Measurements from ENCODE around the gene SAMM50. TPM values are rescaled to one million over a fixed set of nuclear protein-coding genes. Genes with fewer than 3 reads are reported as not detected.

The SAMM50 gene
- total and polyA plus RNA-seq, 4 donors, result 19.2 to 30.1 (median 26.0) TPM

DNA sequence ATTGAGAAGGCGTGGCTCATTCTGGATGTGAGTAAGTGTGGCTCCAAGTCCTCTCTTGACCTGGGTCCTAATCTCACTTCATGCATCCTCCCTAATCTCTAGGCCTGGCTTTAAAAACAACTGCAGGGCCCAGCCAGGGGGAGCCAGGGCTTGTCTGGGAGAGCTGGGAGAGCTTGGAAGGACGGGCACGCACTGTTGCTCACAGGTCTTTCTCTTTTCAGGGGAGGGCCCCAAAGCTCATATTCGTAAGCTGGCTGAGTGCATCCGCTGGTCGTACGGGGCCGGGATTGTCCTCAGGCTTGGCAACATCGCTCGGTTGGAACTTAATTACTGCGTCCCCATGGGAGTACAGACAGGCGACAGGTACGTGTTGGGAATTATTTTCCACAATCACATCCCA is 34.8 kb downstream of the SAMM50 start:
- 95% methylated on average over 13 of the region's 13 CpGs for WGBS
- Histone ChIP-seq H3K4me3 (ENCODE audit: low read depth in 1 of 3, low read length in 3 of 3) (no peak overlapping the region), H3K9me3 (ENCODE audit: control insufficient read depth in 4 of 4, low read length in 3 of 4) (no peaks in the 10 kb centered on the region), H3K27ac (ENCODE audit: low read depth in 1 of 2, low read length in 2 of 2) (no peak overlapping the region), H3K4me1 (ENCODE audit: control insufficient read depth in 4 of 4, insufficient read depth in 4 of 4, low read length in 3 of 4) (no peaks in the 10 kb centered on the region), H3K27me3 (ENCODE audit: control insufficient read depth in 4 of 4, insufficient read depth in 4 of 4, low read length in 3 of 4) (no peaks in the 10 kb centered on the region), H3K9ac (ENCODE audit: low read depth in 1 of 2, low read length in 2 of 2) (no peak overlapping the region), H3K36me3 (ENCODE audit: control insufficient read depth in 4 of 4, insufficient read depth in 3 of 4, low read depth in 1 of 4, low read length in 3 of 4) (peaks cover 12 to 61% (median 54%) of the 10 kb centered on the region in 4 donors)
- no peak for DNase-seq (ENCODE audit: low spot score)
- TF ChIP-seq, protein P1, sequence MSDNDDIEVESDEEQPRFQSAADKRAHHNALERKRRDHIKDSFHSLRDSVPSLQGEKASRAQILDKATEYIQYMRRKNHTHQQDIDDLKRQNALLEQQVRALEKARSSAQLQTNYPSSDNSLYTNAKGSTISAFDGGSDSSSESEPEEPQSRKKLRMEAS (IDR thresholded peaks at IDR 0.05), result no peak
- TF ChIP-seq, protein P2, sequence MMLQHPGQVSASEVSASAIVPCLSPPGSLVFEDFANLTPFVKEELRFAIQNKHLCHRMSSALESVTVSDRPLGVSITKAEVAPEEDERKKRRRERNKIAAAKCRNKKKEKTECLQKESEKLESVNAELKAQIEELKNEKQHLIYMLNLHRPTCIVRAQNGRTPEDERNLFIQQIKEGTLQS (IDR thresholded peaks at IDR 0.05), result no peak
- TF ChIP-seq SP1 (IDR thresholded peaks at IDR 0.05), result no peak

DNA sequence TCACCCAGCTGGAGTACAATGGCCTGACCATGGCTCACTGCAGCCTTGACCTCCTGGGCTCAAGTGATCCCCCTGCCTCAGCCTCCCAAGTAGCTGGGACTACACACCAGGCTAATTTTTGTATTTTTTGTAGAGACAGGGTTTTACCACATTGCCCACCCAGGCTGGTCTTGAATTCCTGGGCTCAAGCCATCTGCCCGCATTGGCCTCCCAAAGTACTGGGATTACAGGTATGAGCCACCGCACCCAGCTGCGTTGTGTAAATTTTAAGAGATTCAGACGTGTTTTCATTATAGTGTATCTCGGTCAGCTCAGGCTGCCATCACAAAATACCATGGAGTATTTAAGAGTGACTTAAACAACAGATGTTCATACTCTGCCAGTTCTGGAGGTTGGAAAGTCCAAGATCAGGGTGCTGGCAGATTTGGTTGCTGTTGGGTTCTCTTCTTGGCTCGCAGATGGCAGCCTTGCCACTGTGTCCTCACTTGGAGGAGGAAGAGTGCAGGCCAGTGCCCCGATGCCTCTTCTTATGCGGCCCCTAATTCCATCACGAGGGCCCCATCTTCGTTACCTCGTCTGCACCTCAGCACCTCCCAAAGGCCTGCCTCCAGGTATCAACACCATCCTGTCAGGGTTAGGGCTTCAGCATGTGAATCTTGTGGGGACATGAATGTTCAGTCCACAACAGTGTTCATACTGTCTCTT is 36.2 kb downstream of the SAMM50 start:
- H3K9ac ChIP-seq (ENCODE audit: low read depth in 1 of 2, low read length in 2 of 2), result no peak overlapping the region
- no peak overlapping the region for H3K4me3 ChIP-seq (ENCODE audit: low read depth in 1 of 3, low read length in 3 of 3)
- H3K27ac ChIP-seq (ENCODE audit: low read depth in 1 of 2, low read length in 2 of 2), result no peak overlapping the region
- TF ChIP-seq ZBTB33 (IDR thresholded peaks at IDR 0.05) (no peak), TAF1 (conservative IDR thresholded peaks at IDR 0.05) (no peak), GABPA (IDR thresholded peaks at IDR 0.05 in 1 of 2, conservative IDR thresholded peaks at IDR 0.05 in 1 of 2) (no peak), YY1 (IDR thresholded peaks at IDR 0.05) (no peak), NR2F2 (IDR thresholded peaks at IDR 0.05) (no peak), FOXA1 (IDR thresholded peaks at IDR 0.05) (no peak)
- H3K27me3 ChIP-seq (ENCODE audit: control insufficient read depth in 4 of 4, insufficient read depth in 4 of 4, low read length in 3 of 4), result no peaks in the 10 kb centered on the region
- no peaks in the 10 kb centered on the region for H3K9me3 ChIP-seq (ENCODE audit: control insufficient read depth in 4 of 4, low read length in 3 of 4)
- no peak for DNase-seq (ENCODE audit: low spot score)
- 96% methylated on average over 11 of the region's 11 CpGs for WGBS
- peaks cover 15 to 67% (median 48%) of the 10 kb centered on the region in 4 donors for H3K36me3 ChIP-seq (ENCODE audit: control insufficient read depth in 4 of 4, insufficient read depth in 3 of 4, low read depth in 1 of 4, low read length in 3 of 4)
- H3K4me1 ChIP-seq (ENCODE audit: control insufficient read depth in 4 of 4, insufficient read depth in 4 of 4, low read length in 3 of 4), result no peaks in the 10 kb centered on the region

- peaks cover 16 to 67% (median 51%) of the 10 kb centered on the region in 4 donors for H3K36me3 ChIP-seq (ENCODE audit: control insufficient read depth in 4 of 4, insufficient read depth in 3 of 4, low read depth in 1 of 4, low read length in 3 of 4)
- no peaks in the 10 kb centered on the region for H3K9me3 ChIP-seq (ENCODE audit: control insufficient read depth in 4 of 4, low read length in 3 of 4)
- H3K4me3 ChIP-seq (ENCODE audit: low read depth in 1 of 3, low read length in 3 of 3), result no peak overlapping the region
- DNase-seq (ENCODE audit: low spot score), result no peak
- H3K27ac ChIP-seq (ENCODE audit: low read depth in 1 of 2, low read length in 2 of 2), result no peak overlapping the region
- no peak overlapping the region for H3K9ac ChIP-seq (ENCODE audit: low read depth in 1 of 2, low read length in 2 of 2)
- H3K4me1 ChIP-seq (ENCODE audit: control insufficient read depth in 4 of 4, insufficient read depth in 4 of 4, low read length in 3 of 4), result no peaks in the 10 kb centered on the region
- no peaks in the 10 kb centered on the region for H3K27me3 ChIP-seq (ENCODE audit: control insufficient read depth in 4 of 4, insufficient read depth in 4 of 4, low read length in 3 of 4)
- 90% methylated on average over 16 of the region's 16 CpGs for WGBS
- no peak for TF ChIP-seq RAD21 (IDR thresholded peaks at IDR 0.05)
- no peak for TF ChIP-seq FOXA2 (IDR thresholded peaks at IDR 0.05)
- TF ChIP-seq, protein P1 (IDR thresholded peaks at IDR 0.05), result no peak
- TF ChIP-seq HNF4G (IDR thresholded peaks at IDR 0.05), result no peak
- no peak for TF ChIP-seq JUND (IDR thresholded peaks at IDR 0.05)
- no peak for TF ChIP-seq EGR1 (IDR thresholded peaks at IDR 0.05; ENCODE audit: low read depth in 2 of 2)
- TF ChIP-seq, protein P2 (IDR thresholded peaks at IDR 0.05), result no peak
- no peak for TF ChIP-seq GABPA (IDR thresholded peaks at IDR 0.05 in 1 of 2, conservative IDR thresholded peaks at IDR 0.05 in 1 of 2)
- no peak for TF ChIP-seq YY1 (IDR thresholded peaks at IDR 0.05)
- no peak for TF ChIP-seq SP1 (IDR thresholded peaks at IDR 0.05)
- no peak for TF ChIP-seq FOXA1 (IDR thresholded peaks at IDR 0.05)
- no peak for TF ChIP-seq CTCF (IDR thresholded peaks at IDR 0.05; ENCODE audit: low read depth, low read length, missing input control)
- no peak for TF ChIP-seq NR2F2 (IDR thresholded peaks at IDR 0.05)
- TF ChIP-seq TAF1 (conservative IDR thresholded peaks at IDR 0.05), result no peak
- no peak for TF ChIP-seq REST (IDR thresholded peaks at IDR 0.05)
- TF ChIP-seq RXRA (IDR thresholded peaks at IDR 0.05), result no peak
- no peak for TF ChIP-seq HNF4A (conservative IDR thresholded peaks at IDR 0.05)
Measured at GRCh38 chr22:43992331-43992821, 37.1 kb downstream of the SAMM50 start.

Measured in liver (tissue), 9 donors.